HG03045 (cell line): ENCODE data around the gene RAX.

ENCODE experiments used
- ATAC-seq: cut with Tn5 transposase; IDR thresholded peaks from one replicate; pipeline ENCODE4 v1.9.1; 2021; ENCODE audit warnings: mild to moderate bottlenecking, moderate library complexity; ENCODE audit not compliant: unreplicated experiment

The RAX gene

GRCh38 chr18:59249199-59249774 is 24.0 kb downstream of the RAX start:
- ATAC-seq, result no peak

GRCh38 chr18:59246796-59247195 is 26.5 kb downstream of the RAX start:
- ATAC-seq, result no peak

- ATAC-seq, result no peak
These were observed 30.3 kb downstream of the RAX start for GRCh38 chr18:59242906-59243305.

- no peak for ATAC-seq
These were observed 33.6 kb downstream of the RAX start for GRCh38 chr18:59239642-59240041.

- no peak for ATAC-seq
These were observed 34.9 kb downstream of the RAX start for GRCh38 chr18:59238385-59238784.

- ATAC-seq, result no peak
These were observed 40.2 kb downstream of the RAX start for GRCh38 chr18:59233017-59233410.

GRCh38 chr18:59232309-59233016 is 40.8 kb downstream of the RAX start:
- no peak for ATAC-seq

GRCh38 chr18:59231877-59232276 is 41.4 kb downstream of the RAX start:
- no peak for ATAC-seq

GRCh38 chr18:59231114-59231513 is 42.1 kb downstream of the RAX start:
- ATAC-seq, result no peak

- ATAC-seq, result peak; percentile 55
These were observed 43.4 kb downstream of the RAX start for GRCh38 chr18:59229701-59230443.

GRCh38 chr18:59229191-59229590 is 44.1 kb downstream of the RAX start:
- no peak for ATAC-seq

GRCh38 chr18:59228351-59228750 is 44.9 kb downstream of the RAX start:
- no peak for ATAC-seq

GRCh38 chr18:59222341-59222740 is 50.9 kb downstream of the RAX start:
- ATAC-seq, result no peak

GRCh38 chr18:59220784-59221765 is 52.2 kb downstream of the RAX start:
- no peak for ATAC-seq

- ATAC-seq, result no peak
These were observed 53.0 kb downstream of the RAX start for GRCh38 chr18:59220164-59220783.

GRCh38 chr18:59219672-59220163 is 53.5 kb downstream of the RAX start, which contains the start of gene GRP:
GRP (plus strand) TSS chr18:59220158; CDS start chr18:59220266, 108 bp downstream.
- no peak for ATAC-seq

- ATAC-seq, result no peak
These were observed 55.2 kb downstream of the RAX start for GRCh38 chr18:59218018-59218417.
